HG03135 (cell line): ENCODE measurements around the gene TAS2R13.

Experiments used
- ATAC-seq: cut with Tn5 transposase; IDR thresholded peaks from one replicate; pipeline ENCODE4 v1.9.1; 2021; ENCODE audit warnings: mild to moderate bottlenecking, moderate library complexity; ENCODE audit not compliant: unreplicated experiment

TAS2R13 gene

GRCh38 chr12:10909462-10909861 is at the start of gene TAS2R13:
TAS2R13 (minus strand) TSS chr12:10909562; CDS start chr12:10909298, 264 bp downstream.
- ATAC-seq, result no peak

- ATAC-seq, result no peak
Observed at GRCh38 chr12:10957741-10958140, 48.4 kb upstream of the TAS2R13 start.

GRCh38 chr12:10956085-10956484 is 46.7 kb upstream of the TAS2R13 start:
- no peak for ATAC-seq

GRCh38 chr12:10952645-10953044 is 43.3 kb upstream of the TAS2R13 start:
- ATAC-seq, result no peak

GRCh38 chr12:10943167-10943566 is 33.8 kb upstream of the TAS2R13 start:
- no peak for ATAC-seq

GRCh38 chr12:10941916-10942607 is 32.7 kb upstream of the TAS2R13 start:
- no peak for ATAC-seq

- no peak for ATAC-seq
Observed at GRCh38 chr12:10941369-10941768, 32.0 kb upstream of the TAS2R13 start.

- ATAC-seq, result no peak
Observed at GRCh38 chr12:10940389-10940788, 31.0 kb upstream of the TAS2R13 start.

- ATAC-seq, result no peak
Observed at GRCh38 chr12:10939163-10939562, 29.8 kb upstream of the TAS2R13 start, which contains the start of gene TAS2R14. TAS2R14 (minus strand) TSS chr12:10939263; CDS start chr12:10939207, 56 bp downstream.

- ATAC-seq, result no peak
Observed at GRCh38 chr12:10936506-10936905, 27.1 kb upstream of the TAS2R13 start.

GRCh38 chr12:10928746-10929286 is 19.5 kb upstream of the TAS2R13 start, which contains the start of gene PRH2:
PRH2 (plus strand) TSS chr12:10929236; CDS start chr12:10929274, 38 bp downstream.
- no peak for ATAC-seq

- ATAC-seq, result no peak
Observed at GRCh38 chr12:10926269-10926668, 16.9 kb upstream of the TAS2R13 start.

- ATAC-seq, result no peak
Observed at GRCh38 chr12:10919809-10920208, 10.4 kb upstream of the TAS2R13 start.

- ATAC-seq, result no peak
Observed at GRCh38 chr12:10910380-10910779, 1.0 kb upstream of the TAS2R13 start.

GRCh38 chr12:10904686-10905085 is 4.7 kb downstream of the TAS2R13 start:
- no peak for ATAC-seq

GRCh38 chr12:10901427-10901826 is 7.9 kb downstream of the TAS2R13 start:
- ATAC-seq, result no peak

GRCh38 chr12:10900972-10901371 is 8.4 kb downstream of the TAS2R13 start:
- ATAC-seq, result no peak

- no peak for ATAC-seq
Observed at GRCh38 chr12:10900530-10900929, 8.8 kb downstream of the TAS2R13 start.

GRCh38 chr12:10896854-10897253 is 12.5 kb downstream of the TAS2R13 start:
- no peak for ATAC-seq

GRCh38 chr12:10891937-10892336 is 17.4 kb downstream of the TAS2R13 start:
- ATAC-seq, result no peak

- ATAC-seq, result no peak
Observed at GRCh38 chr12:10889226-10889625, 20.1 kb downstream of the TAS2R13 start.

GRCh38 chr12:10884086-10884725 is 25.2 kb downstream of the TAS2R13 start, which contains the start of gene PRH1:
PRH1 (minus strand) TSS chr12:10884255; CDS start chr12:10884217, 38 bp downstream.
- no peak for ATAC-seq
